GM12891 (cell line): Measurements from ENCODE around the gene HLA-DOB.
"Not testable (repeated sequence)": the region's sequence is repeated elsewhere in the genome, so short reads cannot be mapped to it uniquely, and the experiment has no call there.

Source experiments
- DNase-seq: peaks from one replicate; pipeline ENCODE4 v3.0.0; 2011; ENCODE audit warnings: low spot score; ENCODE audit not compliant: insufficient read length
- FAIRE-seq: peaks from 2 replicates; lab custom pipeline; 2011; peaks lifted over from hg19 to GRCh38; lab: Jason Lieb, UNC
- PAX5 ChIP-seq: IDR thresholded peaks from 2 replicates; pipeline ENCODE4 v1.6.1; 2011; ENCODE audit warnings: low read length, moderate library complexity, mild to moderate bottlenecking; ENCODE audit not compliant: insufficient read depth, severe bottlenecking
- POLR2A ChIP-seq: IDR thresholded peaks from 2 replicates; pipeline ENCODE4 v1.6.1; 2011; ENCODE audit warnings: low read depth, low read length, control low read depth
- POLR2AphosphoS5 ChIP-seq: IDR thresholded peaks from 2 replicates; pipeline ENCODE4 v1.6.1; 2011; ENCODE audit warnings: low read depth, low read length, control low read depth
- POU2F2 ChIP-seq: IDR thresholded peaks from 2 replicates; pipeline ENCODE4 v1.6.1; 2011; ENCODE audit warnings: low read depth, mild to moderate bottlenecking, control low read depth, low read length, moderate library complexity
- SPI1 ChIP-seq: IDR thresholded peaks from 2 replicates; pipeline ENCODE4 v1.6.1; 2011; ENCODE audit warnings: low read depth, low read length, control low read depth
- TAF1 ChIP-seq: IDR thresholded peaks from 2 replicates; pipeline ENCODE4 v1.6.1; 2011; ENCODE audit warnings: low read depth, low read length, control low read depth

The HLA-DOB gene

GRCh38 chr6:32815996-32816395 lies 806 bp downstream of the HLA-DOB start:
- TF ChIP-seq SPI1: no peak
- TF ChIP-seq PAX5: no peak
- TF ChIP-seq POU2F2: no peak
- no peak for TF ChIP-seq POLR2A
- no peak for TF ChIP-seq TAF1
- peak; percentile 96 for FAIRE-seq
- DNase-seq: no peak

- DNase-seq: no peak
- FAIRE-seq: no peak
- TF ChIP-seq SPI1: no peak
- TF ChIP-seq POU2F2: no peak
- no peak for TF ChIP-seq POLR2AphosphoS5
- TF ChIP-seq PAX5: no peak
- TF ChIP-seq POLR2A: no peak
- no peak for TF ChIP-seq TAF1
These were observed 1.7 kb downstream of the HLA-DOB start for GRCh38 chr6:32815115-32815514.

- FAIRE-seq (no peak), DNase-seq (no peak)
- no peak for TF ChIP-seq TAF1
- no peak for TF ChIP-seq SPI1
- no peak for TF ChIP-seq POLR2A
- TF ChIP-seq POU2F2: no peak
- no peak; the same call in 1 of the 2 replicates for TF ChIP-seq POLR2AphosphoS5
- no peak for TF ChIP-seq PAX5
These were observed 2.7 kb downstream of the HLA-DOB start for GRCh38 chr6:32814145-32814544.

- no peak for FAIRE-seq
These were observed 7.6 kb downstream of the HLA-DOB start for GRCh38 chr6:32809171-32809570.

GRCh38 chr6:32807020-32807580 lies 9.7 kb downstream of the HLA-DOB start:
- TF ChIP-seq POLR2A (no peak), TAF1 (no peak), POLR2AphosphoS5 (no peak), PAX5 (no peak), SPI1 (no peak), POU2F2 (no peak)
- FAIRE-seq (no peak), DNase-seq (no peak)

More at GRCh38 chr6:32809171-32809570, 7.6 kb downstream of the HLA-DOB start:
- DNase-seq: no peak
- TF ChIP-seq PAX5: no peak

GRCh38 chr6:32805404-32805803 lies 11.4 kb downstream of the HLA-DOB start:
- not testable (repeated sequence) for FAIRE-seq

GRCh38 chr6:32803416-32803815 lies 13.4 kb downstream of the HLA-DOB start:
- DNase-seq: no peak
- TF ChIP-seq POLR2AphosphoS5 (no peak), SPI1 (peak; percentile 30; the same call in 1 of the 2 replicates), PAX5 (no peak), TAF1 (no peak)
- FAIRE-seq: no peak

More at GRCh38 chr6:32805404-32805803, 11.4 kb downstream of the HLA-DOB start:
- DNase-seq: not testable (repeated sequence)

- TF ChIP-seq PAX5 (no peak), SPI1 (no peak), POLR2AphosphoS5 (no peak), TAF1 (no peak), POLR2A (no peak), POU2F2 (no peak)
- DNase-seq (no peak), FAIRE-seq (peak; percentile 77)
These were observed 17.1 kb downstream of the HLA-DOB start for GRCh38 chr6:32799740-32800139.

GRCh38 chr6:32799168-32799567 lies 17.6 kb downstream of the HLA-DOB start:
- TF ChIP-seq PAX5 (no peak), POU2F2 (no peak), POLR2A (no peak), TAF1 (no peak), SPI1 (no peak)
- no peak for FAIRE-seq
- DNase-seq: no peak

GRCh38 chr6:32796848-32797776 lies 19.7 kb downstream of the HLA-DOB start:
- DNase-seq (no peak), FAIRE-seq (peak; percentile 97)
- TF ChIP-seq POU2F2 (peak; percentile 68; the same call in 1 of the 2 replicates), SPI1 (peak; percentile 62), POLR2AphosphoS5 (no peak), PAX5 (no peak)
